ENCODE data around the gene FURIN.
"Not testable (repeated sequence)": the region's sequence is repeated elsewhere in the genome, so short reads cannot be mapped to it uniquely, and the experiment has no call there.

FURIN gene

GRCh38 chr15:90868261-90868689, at the start of gene FURIN:
Gene FURIN (plus strand): TSS chr15:90868588. CDS start chr15:90875741, 7,153 bp downstream.
- no peak for DNase-seq

DNA sequence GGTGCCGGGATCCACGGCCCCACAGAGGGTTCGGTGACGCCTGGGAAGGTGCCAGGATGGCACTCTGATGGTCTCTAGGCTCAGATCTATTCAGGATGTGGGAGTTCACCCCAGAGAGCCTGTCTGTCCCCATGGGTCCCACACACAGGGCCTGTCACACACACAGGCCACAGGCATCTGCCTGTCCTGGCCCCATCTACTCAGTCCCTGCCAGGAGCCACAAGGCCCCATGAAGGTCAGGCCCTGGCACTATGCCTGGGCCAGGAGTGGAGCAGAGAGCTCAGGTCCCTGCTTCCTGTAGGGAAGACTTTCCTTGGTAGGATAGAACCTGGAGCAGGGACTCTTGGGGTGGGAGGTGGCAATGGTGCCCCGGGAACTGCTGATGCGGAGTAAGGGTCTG, 49.0 kb upstream of the FURIN start:
- DNase-seq = no peak

GRCh38 chr15:90819850-90820249, 48.5 kb upstream of the FURIN start:
- DNase-seq = no peak

GRCh38 chr15:90820481-90820880, 47.9 kb upstream of the FURIN start:
- DNase-seq = no peak

DNA sequence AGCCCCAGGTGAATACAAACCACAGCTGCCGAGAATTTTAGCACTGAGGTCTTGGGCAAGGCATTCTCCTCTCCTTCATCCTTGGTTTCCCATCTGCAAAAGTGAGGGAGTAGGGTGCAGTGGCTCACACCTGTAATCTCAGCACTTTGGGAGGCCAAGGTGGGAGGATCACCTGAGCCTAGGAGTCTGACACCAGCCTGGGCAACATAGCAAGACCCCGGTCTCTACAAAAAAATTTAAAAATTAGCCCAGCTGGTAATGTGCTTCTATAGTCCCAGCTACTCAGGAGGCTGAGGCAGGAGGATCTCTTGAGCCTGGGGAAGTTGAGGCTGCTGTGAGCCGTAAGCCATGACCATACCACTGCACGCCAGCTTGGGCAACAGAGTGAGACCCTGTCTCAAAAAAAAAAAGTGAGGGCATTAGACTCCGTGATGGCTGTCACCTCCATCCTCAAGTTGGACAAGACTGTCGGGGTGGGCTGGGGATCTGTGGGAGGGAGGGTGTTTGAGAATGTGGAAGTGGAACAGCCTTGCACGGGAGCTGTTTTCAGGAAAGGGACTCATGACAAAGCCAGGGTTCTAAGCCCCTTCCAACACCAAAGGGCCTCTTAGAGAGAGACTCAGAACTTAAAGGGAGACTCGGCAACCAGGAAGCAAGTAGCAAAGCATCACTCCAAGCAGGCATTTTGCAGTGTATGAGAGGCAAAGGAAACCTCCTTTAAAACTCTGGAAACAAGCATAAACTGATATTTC, 46.0 kb upstream of the FURIN start:
- no peak for DNase-seq

GRCh38 chr15:90823455-90823974, 44.9 kb upstream of the FURIN start:
- DNase-seq = no peak

GRCh38 chr15:90825115-90825899, 43.1 kb upstream of the FURIN start:
- DNase-seq = not testable (repeated sequence)

DNA sequence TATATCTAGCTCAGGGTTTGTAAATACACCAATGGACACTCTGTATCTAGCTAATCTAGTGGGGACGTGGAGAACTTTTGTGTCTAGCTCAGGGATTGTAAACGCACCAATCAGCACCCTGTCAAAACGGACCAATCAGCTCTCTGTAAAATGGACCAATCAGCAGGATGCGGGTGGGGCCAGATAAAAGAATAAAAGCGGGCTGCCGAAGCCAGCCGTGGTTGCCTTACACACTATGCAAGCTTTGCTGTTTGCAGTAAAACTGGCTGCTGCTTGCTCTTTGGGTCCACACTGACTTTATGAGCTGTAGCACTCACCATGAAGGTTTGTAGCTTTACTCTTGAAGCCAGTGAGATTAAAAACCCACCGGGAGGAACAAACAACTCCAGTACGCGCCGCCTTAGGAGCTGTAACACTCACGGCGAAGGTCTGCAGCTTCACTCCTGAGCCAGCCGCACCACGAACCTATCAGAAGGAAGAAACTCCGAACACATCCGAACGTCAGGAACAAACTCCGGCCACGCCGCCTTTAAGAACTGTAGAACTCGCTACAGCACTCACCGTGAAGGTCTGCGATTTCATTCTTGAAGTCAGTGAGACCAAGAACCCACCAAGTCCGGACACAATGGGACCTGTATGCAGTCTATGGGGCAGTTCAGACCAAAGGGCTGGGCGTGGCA, 42.0 kb upstream of the FURIN start:
- DNase-seq = not testable (repeated sequence)

DNA sequence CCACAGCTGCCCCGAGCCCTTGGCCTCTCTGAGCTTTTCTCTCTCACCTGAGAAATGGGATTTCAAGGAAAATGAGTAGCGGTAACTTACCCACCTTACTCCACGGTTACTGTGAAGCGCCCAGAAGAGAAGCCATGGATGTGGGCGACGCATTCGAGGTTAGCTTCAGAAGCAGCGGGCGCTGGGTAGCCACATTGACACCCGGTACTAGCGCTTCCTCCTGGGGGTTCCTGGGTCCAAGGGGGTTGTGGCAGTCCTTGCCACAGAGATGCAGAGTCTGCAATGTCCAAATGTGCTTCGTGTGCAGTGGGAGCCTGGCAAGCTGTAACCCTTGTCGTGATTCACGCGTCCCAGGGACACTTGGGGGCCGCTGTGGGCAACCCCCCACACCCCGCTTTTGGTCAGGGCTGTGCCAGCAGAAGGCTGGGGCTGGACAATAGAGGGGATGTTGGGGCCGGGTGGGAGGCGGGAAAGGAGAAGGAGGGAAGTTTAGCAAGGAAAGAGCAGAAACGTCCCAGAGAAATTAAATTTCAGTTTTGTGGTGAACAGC, 41.4 kb upstream of the FURIN start:
- DNase-seq = no peak

DNA sequence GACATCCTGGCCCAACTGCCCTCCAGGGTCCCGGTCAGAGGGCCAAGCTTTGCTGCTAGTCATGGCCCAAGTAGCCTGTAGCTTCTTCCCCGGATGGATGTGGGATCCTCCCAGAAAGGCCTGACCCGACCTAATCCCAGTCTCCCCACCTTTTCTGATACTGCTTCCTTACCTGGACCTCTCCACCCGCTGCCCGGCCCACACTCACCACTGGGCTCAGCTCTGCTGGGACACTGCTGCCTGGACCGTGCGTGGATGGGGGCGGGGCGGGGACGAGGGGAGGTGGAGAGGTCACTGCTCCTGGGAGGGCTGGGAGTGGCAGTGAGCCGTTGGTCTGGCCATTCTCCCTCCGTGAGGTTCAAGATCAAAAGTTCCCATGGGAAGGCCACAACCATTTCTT, 40.3 kb upstream of the FURIN start:
- no peak for DNase-seq

GRCh38 chr15:90829126-90829525, 39.3 kb upstream of the FURIN start:
- no peak for DNase-seq

DNA sequence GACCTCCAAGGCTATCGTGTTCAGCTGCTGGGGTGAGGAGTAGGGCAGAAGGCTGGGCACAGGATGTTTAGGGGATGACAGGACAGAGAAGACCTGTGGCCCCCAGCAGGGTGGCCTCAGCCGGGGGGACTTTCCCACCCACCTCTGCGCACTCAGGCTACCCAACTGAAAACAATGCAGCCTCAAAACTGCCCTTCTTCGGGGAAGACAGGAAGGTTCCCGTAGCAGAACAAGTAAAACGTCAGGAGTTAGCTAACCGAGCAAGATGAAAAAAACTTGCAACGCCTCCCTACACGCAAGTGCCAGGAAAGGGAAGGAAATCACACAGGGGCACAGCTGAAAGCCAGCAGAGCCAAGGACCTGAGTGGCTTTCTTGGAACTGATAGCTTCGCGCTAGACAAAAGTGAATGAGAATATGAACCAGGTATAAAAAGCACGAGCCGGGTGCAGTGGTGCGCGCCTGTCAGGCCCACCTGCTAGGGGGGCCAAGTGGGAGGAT, 38.4 kb upstream of the FURIN start:
- DNase-seq = no peak

- DNase-seq = no peak
Observed at GRCh38 chr15:90834626-90835025, 33.8 kb upstream of the FURIN start.

DNA sequence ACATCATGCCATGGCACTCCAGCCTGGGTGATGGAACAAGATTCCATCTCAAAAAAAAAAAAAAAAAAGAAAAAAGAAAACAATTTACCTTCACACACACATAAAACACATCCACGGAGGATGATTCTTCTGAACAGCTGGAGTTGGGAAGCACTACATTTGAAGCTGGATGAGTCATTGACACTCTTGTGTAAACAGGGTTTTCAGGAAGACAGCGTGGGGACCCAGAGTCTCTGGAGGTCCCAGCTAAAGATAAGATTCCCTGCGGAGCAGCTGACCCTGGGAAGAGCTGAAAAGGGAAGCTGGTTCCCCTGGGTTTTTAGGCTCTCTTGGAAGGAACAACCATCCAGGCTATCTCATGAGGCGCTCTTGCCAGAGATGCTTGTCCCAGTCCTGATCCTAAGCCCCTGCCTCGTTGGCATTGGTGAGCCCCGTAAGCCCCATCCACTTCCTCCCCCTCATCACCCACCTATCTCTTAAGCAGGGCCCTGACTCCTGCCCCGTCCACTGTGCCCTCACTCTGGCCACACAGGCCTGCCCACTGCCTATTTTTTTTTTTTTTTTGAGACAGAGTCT, 32.0 kb upstream of the FURIN start:
- DNase-seq = no peak

- DNase-seq = no peak
Observed at GRCh38 chr15:90837094-90837493, 31.3 kb upstream of the FURIN start.

DNA sequence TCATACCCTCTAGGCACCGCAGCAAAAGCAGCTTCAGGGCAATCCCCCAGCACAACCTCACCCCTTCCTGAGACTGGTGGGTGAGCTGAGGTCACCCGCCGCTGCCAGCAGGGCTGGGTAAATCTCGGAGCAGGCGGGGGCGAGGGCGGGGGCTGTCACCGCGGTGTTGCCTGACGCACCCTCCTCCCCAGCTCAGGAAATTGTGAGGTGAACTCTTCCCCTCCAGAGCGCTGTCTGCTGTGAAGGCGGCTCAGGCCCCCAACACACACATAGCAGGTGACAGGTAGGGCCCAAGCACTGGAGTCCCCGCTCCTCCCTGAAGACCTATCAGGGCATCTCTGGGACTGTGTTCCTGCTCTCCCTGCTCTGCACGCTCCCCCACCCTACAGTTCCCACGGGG, 30.2 kb upstream of the FURIN start:
- DNase-seq = no peak

DNA sequence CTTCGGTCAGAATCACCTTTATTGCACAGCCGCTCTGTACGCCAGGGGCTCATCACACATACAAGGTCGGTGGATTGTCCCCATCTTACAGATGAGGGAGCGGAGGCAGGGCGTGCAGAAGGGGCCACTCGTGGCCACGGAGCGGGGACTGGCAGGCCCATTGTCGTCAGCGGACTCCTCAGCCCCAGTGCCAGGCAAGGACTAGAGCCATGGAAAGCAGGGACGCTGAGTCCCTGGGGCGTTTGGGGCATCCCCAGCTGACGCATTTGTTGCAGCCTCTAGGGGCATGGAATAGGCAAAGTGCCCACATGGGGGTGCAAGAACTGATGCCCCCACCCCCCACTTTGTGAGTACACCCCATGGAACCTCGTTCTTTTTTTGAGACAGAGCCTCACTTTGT, 29.8 kb upstream of the FURIN start:
- DNase-seq = no peak

GRCh38 chr15:90839187-90840071, 29.0 kb upstream of the FURIN start:
- DNase-seq = no peak

DNA sequence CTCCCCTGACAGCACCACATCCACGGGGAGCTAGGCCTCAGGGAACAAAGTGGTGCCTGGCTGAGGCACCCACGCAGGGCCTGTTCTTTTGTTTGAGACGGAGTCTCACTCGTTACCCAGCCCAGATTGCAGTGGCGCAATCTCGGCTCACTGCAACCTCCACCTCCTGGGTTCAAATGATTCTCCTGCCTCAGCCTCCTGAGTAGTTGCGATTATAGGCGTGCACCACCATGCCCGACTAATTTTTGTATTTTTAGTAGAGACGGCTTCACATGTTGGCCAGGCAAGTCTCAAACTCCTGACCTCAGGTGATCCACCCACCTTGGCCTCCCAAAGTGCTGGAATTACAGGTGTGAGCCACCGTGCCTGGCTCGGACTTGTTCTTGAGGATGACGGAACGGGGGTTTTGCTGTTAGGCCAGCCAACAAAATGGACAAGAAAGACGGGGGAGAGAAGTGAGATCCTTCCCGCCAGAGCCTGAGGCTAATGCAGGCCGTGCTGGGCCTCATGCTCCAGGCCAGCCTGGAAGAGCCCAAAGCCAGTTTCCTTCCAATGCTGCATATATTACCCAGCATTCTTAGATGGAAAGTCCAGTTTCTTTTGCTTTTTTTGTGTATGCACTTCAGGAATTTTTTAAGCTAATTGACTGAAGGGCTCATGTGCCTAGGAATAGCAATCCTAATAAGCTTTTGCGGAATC, 28.1 kb upstream of the FURIN start:
- no peak for DNase-seq

- no peak for DNase-seq
Observed at GRCh38 chr15:90840954-90841353, 27.4 kb upstream of the FURIN start.

- DNase-seq = no peak
Observed at GRCh38 chr15:90844696-90845095, 23.7 kb upstream of the FURIN start.
